Activated CD8-positive, alpha-beta T cell treated with anti-CD3 and anti-CD28 coated beads, Interleukin-2, amount 10 ng/mL, durations not matched to agents 7 days and 5 days (primary cell): Measurements from ENCODE around the gene TSG101. TPM values are rescaled to one million over a fixed set of nuclear protein-coding genes. Genes with fewer than 3 reads are reported as not detected.

ENCODE experiments used
- ATAC-seq: fragments of 150-1000 bp; cut with Tn5 transposase; one replicate; pipeline ENCODE4 v1.10.0; 2021; ENCODE audit warnings: moderate library complexity
- CTCF ChIA-PET: fragments of 350-600 bp; sonication (Branson Sonifier 250); formaldehyde crosslinking; loops from one replicate; lab custom pipeline; 2021; ENCODE audit warnings: antibody characterized with exemption; lab: Charles Lee
- POLR2A ChIA-PET: fragments of 350-600 bp; sonication (Branson Sonifier 250); formaldehyde crosslinking; loops from one replicate; lab custom pipeline; 2021; ENCODE audit warnings: antibody characterized with exemption; lab: Charles Lee
- DNase-seq: peaks from one replicate; pipeline ENCODE4 v3.0.0-alpha.2; 2020
- H3K27ac Mint-ChIP-seq: one replicate; pipeline ENCODE4 v1.8.0; 2021; ENCODE audit warnings: mild to moderate bottlenecking, mixed read lengths
- H3K27me3 Mint-ChIP-seq: one replicate; pipeline ENCODE4 v1.8.0; 2021; ENCODE audit warnings: low read depth, mixed read lengths
- H3K36me3 Mint-ChIP-seq: one replicate; pipeline ENCODE4 v1.8.0; 2021; ENCODE audit warnings: low read depth, mixed read lengths
- H3K4me1 Mint-ChIP-seq: one replicate; pipeline ENCODE4 v1.8.0; 2021; ENCODE audit warnings: low read depth, mixed read lengths
- H3K4me3 Mint-ChIP-seq: one replicate; pipeline ENCODE4 v1.8.0; 2021; ENCODE audit warnings: mild to moderate bottlenecking, mixed read lengths
- H3K9me3 Mint-ChIP-seq: one replicate; pipeline ENCODE4 v1.8.0; 2022; ENCODE audit warnings: mixed read lengths; ENCODE audit not compliant: insufficient read depth
- total RNA-seq, 2 experiments: library from RNA; stranded (reverse); gene quantifications; one replicate each; pipeline ENCODE4 v1.2.3, GENCODE V29; 2021

The TSG101 gene
- total RNA-seq = 10 to 100 TPM; 33.5 to 48.7 TPM

- ATAC-seq (peak; percentile 81), DNase-seq (peak; percentile 93)
- H3K4me1 Mint-ChIP-seq = peaks cover 33% of the 10 kb centered on the region
- CTCF ChIA-PET = interaction anchor here (0.7 to 3.6 kb wide), 16 partner anchors 14 to 420 kb away, joined by 3 to 20 read pairs (median 4); partner anchors contain the start of gene TMEM86A
- no peaks in the 10 kb centered on the region for H3K27me3 Mint-ChIP-seq
- peak within 1 kb of the TSS; percentile 99 for H3K27ac Mint-ChIP-seq
- H3K9me3 Mint-ChIP-seq = no peaks in the 10 kb centered on the region
- peak within 1 kb of the TSS; percentile 99 for H3K4me3 Mint-ChIP-seq
- H3K36me3 Mint-ChIP-seq = peaks cover 31% of the 10 kb centered on the region
- POLR2A ChIA-PET = interaction anchor here (0.6 to 2.4 kb wide), 22 partner anchors 9 to 1874 kb away, joined by 3 to 29 read pairs (median 4); partner anchors contain the start of genes GTF2H1, HPS5, LDHA and NUCB2
These were observed at the start of gene TSG101 for GRCh38 chr11:18526521-18527296. Gene TSG101, minus strand, starts transcription at chr11:18526942. Its CDS starts 126 bp downstream, at chr11:18526816.

GRCh38 chr11:18575361-18575760 is 48.6 kb upstream of the TSG101 start:
- Mint-ChIP-seq H3K27me3 (no peaks in the 10 kb centered on the region), H3K4me1 (peaks cover 20% of the 10 kb centered on the region), H3K27ac (no peak overlapping the region), H3K9me3 (no peaks in the 10 kb centered on the region), H3K4me3 (no peak overlapping the region), H3K36me3 (peaks cover 21% of the 10 kb centered on the region)
- no peak for DNase-seq
- ChIA-PET POLR2A (no interaction called here), CTCF (interaction anchor here (1.2 kb wide), 1 partner anchor 35 kb away, joined by 4 read pairs; no protein-coding TSS in a partner anchor)
- ATAC-seq = no peak

- CTCF ChIA-PET = interaction anchor here (0.9 to 1.5 kb wide), 2 partner anchors 15 to 83 kb away, joined by 3 read pairs; no protein-coding TSS in a partner anchor
- no peaks in the 10 kb centered on the region for H3K9me3 Mint-ChIP-seq
- no peaks in the 10 kb centered on the region for H3K4me1 Mint-ChIP-seq
- no peaks in the 10 kb centered on the region for H3K27me3 Mint-ChIP-seq
- no peak for DNase-seq
- POLR2A ChIA-PET = no interaction called here
- H3K4me3 Mint-ChIP-seq = no peak overlapping the region
- peaks cover 13% of the 10 kb centered on the region for H3K36me3 Mint-ChIP-seq
- no peak overlapping the region for H3K27ac Mint-ChIP-seq
- no peak for ATAC-seq
These were observed 40.3 kb upstream of the TSG101 start for GRCh38 chr11:18567081-18567480.

GRCh38 chr11:18566406-18566805 is 39.7 kb upstream of the TSG101 start:
- Mint-ChIP-seq H3K27ac (no peak overlapping the region), H3K9me3 (no peaks in the 10 kb centered on the region), H3K4me3 (no peak overlapping the region), H3K27me3 (no peaks in the 10 kb centered on the region), H3K4me1 (no peaks in the 10 kb centered on the region), H3K36me3 (peaks cover 12% of the 10 kb centered on the region)
- ChIA-PET POLR2A (no interaction called here), CTCF (interaction anchor here (1.5 kb wide), 1 partner anchor 16 kb away, joined by 3 read pairs; no protein-coding TSS in a partner anchor)
- DNase-seq (no peak), ATAC-seq (no peak)

GRCh38 chr11:18564149-18564548 is 37.4 kb upstream of the TSG101 start:
- Mint-ChIP-seq H3K27ac (no peak overlapping the region), H3K9me3 (no peaks in the 10 kb centered on the region), H3K36me3 (peaks cover 13% of the 10 kb centered on the region), H3K4me3 (no peak overlapping the region), H3K27me3 (no peaks in the 10 kb centered on the region), H3K4me1 (no peaks in the 10 kb centered on the region)
- ATAC-seq = no peak
- POLR2A ChIA-PET = no interaction called here
- CTCF ChIA-PET = interaction anchor here (0.9 to 2.5 kb wide), 5 partner anchors 15 to 200 kb away, joined by 3 to 7 read pairs (median 4); no protein-coding TSS in a partner anchor
- no peak for DNase-seq

- ChIA-PET CTCF (interaction anchor here (0.9 to 2.5 kb wide), 3 partner anchors 23 to 159 kb away, joined by 3 to 7 read pairs (median 4); no protein-coding TSS in a partner anchor), POLR2A (no interaction called here)
- Mint-ChIP-seq H3K9me3 (no peaks in the 10 kb centered on the region), H3K4me1 (no peaks in the 10 kb centered on the region), H3K36me3 (peaks cover 13% of the 10 kb centered on the region), H3K4me3 (no peak overlapping the region), H3K27ac (no peak overlapping the region), H3K27me3 (no peaks in the 10 kb centered on the region)
- DNase-seq = no peak
- no peak for ATAC-seq
These were observed 36.5 kb upstream of the TSG101 start for GRCh38 chr11:18563090-18563730.

- Mint-ChIP-seq H3K36me3 (peaks cover 17% of the 10 kb centered on the region), H3K27ac (no peak overlapping the region), H3K4me3 (no peak overlapping the region), H3K4me1 (no peaks in the 10 kb centered on the region), H3K27me3 (no peaks in the 10 kb centered on the region), H3K9me3 (no peaks in the 10 kb centered on the region)
- no peak for DNase-seq
- ChIA-PET CTCF (interaction anchor here (0.9 to 1.7 kb wide), 2 partner anchors 174 to 183 kb away, joined by 4 to 6 read pairs; no protein-coding TSS in a partner anchor), POLR2A (no interaction called here)
- no peak for ATAC-seq
These were observed 21.3 kb upstream of the TSG101 start for GRCh38 chr11:18548001-18548400.

- ATAC-seq = peak; percentile 81
These were observed 13.7 kb upstream of the TSG101 start for GRCh38 chr11:18540207-18541009.

GRCh38 chr11:18536209-18536608 is 9.5 kb upstream of the TSG101 start:
- H3K27ac Mint-ChIP-seq = no peak overlapping the region
- H3K4me1 Mint-ChIP-seq = no peaks in the 10 kb centered on the region
- ATAC-seq = no peak
- ChIA-PET CTCF (interaction anchor here (0.9 to 1.5 kb wide), 3 partner anchors 115 to 292 kb away, joined by 3 to 5 read pairs (median 4); no protein-coding TSS in a partner anchor), POLR2A (no interaction called here)
- no peak for DNase-seq
- no peaks in the 10 kb centered on the region for H3K27me3 Mint-ChIP-seq
- peaks cover 9% of the 10 kb centered on the region for H3K36me3 Mint-ChIP-seq
- H3K4me3 Mint-ChIP-seq = no peak overlapping the region
- H3K9me3 Mint-ChIP-seq = no peaks in the 10 kb centered on the region

More at GRCh38 chr11:18540207-18541009, 13.7 kb upstream of the TSG101 start:
- H3K4me1 Mint-ChIP-seq = no peaks in the 10 kb centered on the region
- H3K9me3 Mint-ChIP-seq = no peaks in the 10 kb centered on the region
- no peak for DNase-seq
- POLR2A ChIA-PET = interaction anchor here (0.9 to 1.0 kb wide), 2 partner anchors 94 to 191 kb away, joined by 3 read pairs; partner anchors contain the start of gene SPTY2D1
- H3K36me3 Mint-ChIP-seq = peaks cover 12% of the 10 kb centered on the region
- CTCF ChIA-PET = interaction anchor here (0.6 to 3.0 kb wide), 39 partner anchors 8 to 425 kb away, joined by 3 to 53 read pairs (median 4); partner anchors contain the start of genes SPTY2D1, TMEM86A and TSG101
- H3K27ac Mint-ChIP-seq = no peak overlapping the region
- H3K4me3 Mint-ChIP-seq = no peak overlapping the region
- H3K27me3 Mint-ChIP-seq = no peaks in the 10 kb centered on the region

- Mint-ChIP-seq H3K4me1 (peaks cover 3% of the 10 kb centered on the region), H3K9me3 (no peaks in the 10 kb centered on the region), H3K27ac (no peak overlapping the region), H3K27me3 (no peaks in the 10 kb centered on the region), H3K4me3 (no peak overlapping the region), H3K36me3 (peaks cover 7% of the 10 kb centered on the region)
- DNase-seq (no peak), ATAC-seq (no peak)
- POLR2A ChIA-PET = no interaction called here
- CTCF ChIA-PET = interaction anchor here (0.8 kb wide), 1 partner anchor 194 kb away, joined by 3 read pairs; no protein-coding TSS in a partner anchor
These were observed 7.5 kb upstream of the TSG101 start for GRCh38 chr11:18534245-18534644.

GRCh38 chr11:18533365-18533764 is 6.6 kb upstream of the TSG101 start:
- ChIA-PET POLR2A (no interaction called here), CTCF (interaction anchor here (1.2 to 1.7 kb wide), 2 partner anchors 118 to 212 kb away, joined by 4 to 5 read pairs; partner anchors contain the start of gene HPS5)
- Mint-ChIP-seq H3K9me3 (no peaks in the 10 kb centered on the region), H3K27ac (no peak overlapping the region), H3K27me3 (no peaks in the 10 kb centered on the region), H3K4me3 (no peak overlapping the region), H3K36me3 (peaks cover 7% of the 10 kb centered on the region), H3K4me1 (peaks cover 6% of the 10 kb centered on the region)
- no peak for ATAC-seq
- DNase-seq = no peak
